ENCODE results near the gene RAPGEFL1. TPM values are rescaled to one million over a fixed set of nuclear protein-coding genes. Genes with fewer than 3 reads are reported as not detected.

Gene RAPGEFL1
- total and polyA plus RNA-seq, 10 of the 15 experiments (the other 5 are each of a cell fraction or from before 2014, with no cell fraction given) = 0.13 to 3.2 (median 1.5) TPM

DNA sequence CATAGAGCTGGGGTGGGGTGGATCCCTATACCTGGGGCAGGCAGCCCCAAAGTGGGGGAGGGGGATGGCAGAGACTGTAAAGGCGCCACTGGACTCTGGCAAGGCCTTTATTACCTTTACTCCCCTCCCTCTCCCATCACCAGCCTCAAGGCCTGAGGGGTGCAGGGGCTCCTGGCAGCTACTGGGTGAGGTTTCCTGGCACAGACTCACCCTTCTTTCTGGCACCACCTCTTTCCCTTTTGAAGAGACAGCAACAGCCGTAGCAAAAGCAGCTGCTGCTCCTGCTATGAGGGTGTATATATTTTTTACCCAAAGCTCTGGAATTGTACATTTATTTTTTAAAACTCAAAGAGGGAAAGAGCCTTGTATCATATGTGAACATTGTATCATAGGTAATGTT, 17.6 kb downstream of the RAPGEFL1 start (continued):
- TF ChIP-seq, protein P1, sequence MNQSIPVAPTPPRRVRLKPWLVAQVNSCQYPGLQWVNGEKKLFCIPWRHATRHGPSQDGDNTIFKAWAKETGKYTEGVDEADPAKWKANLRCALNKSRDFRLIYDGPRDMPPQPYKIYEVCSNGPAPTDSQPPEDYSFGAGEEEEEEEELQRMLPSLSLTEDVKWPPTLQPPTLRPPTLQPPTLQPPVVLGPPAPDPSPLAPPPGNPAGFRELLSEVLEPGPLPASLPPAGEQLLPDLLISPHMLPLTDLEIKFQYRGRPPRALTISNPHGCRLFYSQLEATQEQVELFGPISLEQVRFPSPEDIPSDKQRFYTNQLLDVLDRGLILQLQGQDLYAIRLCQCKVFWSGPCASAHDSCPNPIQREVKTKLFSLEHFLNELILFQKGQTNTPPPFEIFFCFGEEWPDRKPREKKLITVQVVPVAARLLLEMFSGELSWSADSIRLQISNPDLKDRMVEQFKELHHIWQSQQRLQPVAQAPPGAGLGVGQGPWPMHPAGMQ (IDR thresholded peaks at IDR 0.05; ENCODE audit: borderline replicate concordance) = no peak
- TF ChIP-seq HCFC1 (IDR thresholded peaks at IDR 0.05; ENCODE audit: low read length) = no peak
- TF ChIP-seq, protein P2, sequence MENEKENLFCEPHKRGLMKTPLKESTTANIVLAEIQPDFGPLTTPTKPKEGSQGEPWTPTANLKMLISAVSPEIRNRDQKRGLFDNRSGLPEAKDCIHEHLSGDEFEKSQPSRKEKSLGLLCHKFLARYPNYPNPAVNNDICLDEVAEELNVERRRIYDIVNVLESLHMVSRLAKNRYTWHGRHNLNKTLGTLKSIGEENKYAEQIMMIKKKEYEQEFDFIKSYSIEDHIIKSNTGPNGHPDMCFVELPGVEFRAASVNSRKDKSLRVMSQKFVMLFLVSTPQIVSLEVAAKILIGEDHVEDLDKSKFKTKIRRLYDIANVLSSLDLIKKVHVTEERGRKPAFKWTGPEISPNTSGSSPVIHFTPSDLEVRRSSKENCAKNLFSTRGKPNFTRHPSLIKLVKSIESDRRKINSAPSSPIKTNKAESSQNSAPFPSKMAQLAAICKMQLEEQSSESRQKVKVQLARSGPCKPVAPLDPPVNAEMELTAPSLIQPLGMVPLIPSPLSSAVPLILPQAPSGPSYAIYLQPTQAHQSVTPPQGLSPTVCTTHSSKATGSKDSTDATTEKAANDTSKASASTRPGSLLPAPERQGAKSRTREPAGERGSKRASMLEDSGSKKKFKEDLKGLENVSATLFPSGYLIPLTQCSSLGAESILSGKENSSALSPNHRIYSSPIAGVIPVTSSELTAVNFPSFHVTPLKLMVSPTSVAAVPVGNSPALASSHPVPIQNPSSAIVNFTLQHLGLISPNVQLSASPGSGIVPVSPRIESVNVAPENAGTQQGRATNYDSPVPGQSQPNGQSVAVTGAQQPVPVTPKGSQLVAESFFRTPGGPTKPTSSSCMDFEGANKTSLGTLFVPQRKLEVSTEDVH (IDR thresholded peaks at IDR 0.05; ENCODE audit: low read depth, partially characterized antibody) = no peak
- TF ChIP-seq CBX3 (IDR thresholded peaks at IDR 0.05; ENCODE audit: borderline replicate concordance, low read depth) = no peak
- TF ChIP-seq EP300 (IDR thresholded peaks at IDR 0.05; ENCODE audit: borderline replicate concordance in 1 of 2, control insufficient read depth in 1 of 2, low read depth in 2 of 2, low read length in 2 of 2) = no peak
- TF ChIP-seq, protein P3, sequence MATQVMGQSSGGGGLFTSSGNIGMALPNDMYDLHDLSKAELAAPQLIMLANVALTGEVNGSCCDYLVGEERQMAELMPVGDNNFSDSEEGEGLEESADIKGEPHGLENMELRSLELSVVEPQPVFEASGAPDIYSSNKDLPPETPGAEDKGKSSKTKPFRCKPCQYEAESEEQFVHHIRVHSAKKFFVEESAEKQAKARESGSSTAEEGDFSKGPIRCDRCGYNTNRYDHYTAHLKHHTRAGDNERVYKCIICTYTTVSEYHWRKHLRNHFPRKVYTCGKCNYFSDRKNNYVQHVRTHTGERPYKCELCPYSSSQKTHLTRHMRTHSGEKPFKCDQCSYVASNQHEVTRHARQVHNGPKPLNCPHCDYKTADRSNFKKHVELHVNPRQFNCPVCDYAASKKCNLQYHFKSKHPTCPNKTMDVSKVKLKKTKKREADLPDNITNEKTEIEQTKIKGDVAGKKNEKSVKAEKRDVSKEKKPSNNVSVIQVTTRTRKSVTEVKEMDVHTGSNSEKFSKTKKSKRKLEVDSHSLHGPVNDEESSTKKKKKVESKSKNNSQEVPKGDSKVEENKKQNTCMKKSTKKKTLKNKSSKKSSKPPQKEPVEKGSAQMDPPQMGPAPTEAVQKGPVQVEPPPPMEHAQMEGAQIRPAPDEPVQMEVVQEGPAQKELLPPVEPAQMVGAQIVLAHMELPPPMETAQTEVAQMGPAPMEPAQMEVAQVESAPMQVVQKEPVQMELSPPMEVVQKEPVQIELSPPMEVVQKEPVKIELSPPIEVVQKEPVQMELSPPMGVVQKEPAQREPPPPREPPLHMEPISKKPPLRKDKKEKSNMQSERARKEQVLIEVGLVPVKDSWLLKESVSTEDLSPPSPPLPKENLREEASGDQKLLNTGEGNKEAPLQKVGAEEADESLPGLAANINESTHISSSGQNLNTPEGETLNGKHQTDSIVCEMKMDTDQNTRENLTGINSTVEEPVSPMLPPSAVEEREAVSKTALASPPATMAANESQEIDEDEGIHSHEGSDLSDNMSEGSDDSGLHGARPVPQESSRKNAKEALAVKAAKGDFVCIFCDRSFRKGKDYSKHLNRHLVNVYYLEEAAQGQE (IDR thresholded peaks at IDR 0.05; ENCODE audit: low read depth, low read length) = no peak
